ENCODE results near the gene WWC2. TPM values are rescaled to one million over a fixed set of nuclear protein-coding genes. Genes with fewer than 3 reads are reported as not detected.

The WWC2 gene
- total RNA-seq, 4 donors from 2014 or later: 6.6 to 79.7 (median 9.4) TPM

DNA sequence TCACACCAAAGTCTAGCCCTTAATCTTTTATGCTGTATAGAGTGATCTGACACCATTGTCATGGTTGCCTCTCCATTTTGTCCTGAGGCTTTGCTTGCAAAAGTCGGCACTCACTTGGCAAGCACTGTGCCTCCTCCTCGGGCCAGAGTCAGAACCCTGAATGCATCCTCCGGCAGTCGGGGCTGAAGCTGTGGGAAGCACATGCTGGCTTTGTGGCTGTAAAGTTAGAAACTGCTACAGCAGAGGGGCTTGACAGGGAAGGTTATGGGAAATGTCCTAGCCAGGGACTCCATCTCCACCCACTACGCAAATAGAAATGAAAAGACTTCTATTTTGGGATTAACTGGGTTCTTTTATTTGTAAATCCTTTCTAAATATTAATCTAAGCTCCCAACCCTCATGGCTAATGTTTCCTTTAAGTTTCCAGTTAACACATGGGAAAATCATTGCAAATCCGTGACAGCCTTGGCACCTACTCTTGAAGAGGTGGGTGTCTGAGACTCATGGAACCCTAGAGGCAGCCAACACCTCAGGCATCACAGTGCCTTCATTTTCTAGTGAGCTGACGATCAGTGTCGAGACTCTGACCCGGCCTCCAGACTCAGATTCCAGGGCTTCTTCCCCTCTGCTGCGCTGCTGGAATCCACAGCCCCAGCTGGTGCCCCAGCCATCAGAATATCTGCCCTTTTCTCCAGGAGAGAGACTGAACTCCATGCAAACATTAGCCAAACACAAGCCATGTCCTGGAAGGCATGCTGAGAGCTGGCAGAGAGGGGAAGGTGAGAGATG lies 231.1 kb downstream of the WWC2 start:
- Histone ChIP-seq H3K4me3 (no peak overlapping the region), H3K4me1 (no peaks in the 10 kb centered on the region), H3K27me3 (no peaks in the 10 kb centered on the region), H3K36me3 (no peaks in the 10 kb centered on the region), H3K9me3 (no peaks in the 10 kb centered on the region), H3K27ac (no peak overlapping the region)
- in situ Hi-C loops (cut with MboI; ENCODE audit: low pct_ligation_motif_present in 1 of 4, low pct_unique_long_range_greater_than_20kb in 1 of 4, low sequenced_read_pairs in 3 of 4) (no loop called here), intact Hi-C loops (cut with DNase I; ENCODE audit: low total_unique reads) (no loop called here)
- DNase-seq: no peak
- 51 to 76% methylated on average over 3 to 10 of the region's 10 CpGs for WGBS, 2 donors (ENCODE audit: low coverage in 1 of 2)
- TF ChIP-seq EP300 (IDR thresholded peaks at IDR 0.05; ENCODE audit: low read depth) (no peak), POLR2A (IDR thresholded peaks at IDR 0.05) (no peak), POLR2AphosphoS5 (IDR thresholded peaks at IDR 0.05) (no peak)
- TF ChIP-seq, protein P1, sequence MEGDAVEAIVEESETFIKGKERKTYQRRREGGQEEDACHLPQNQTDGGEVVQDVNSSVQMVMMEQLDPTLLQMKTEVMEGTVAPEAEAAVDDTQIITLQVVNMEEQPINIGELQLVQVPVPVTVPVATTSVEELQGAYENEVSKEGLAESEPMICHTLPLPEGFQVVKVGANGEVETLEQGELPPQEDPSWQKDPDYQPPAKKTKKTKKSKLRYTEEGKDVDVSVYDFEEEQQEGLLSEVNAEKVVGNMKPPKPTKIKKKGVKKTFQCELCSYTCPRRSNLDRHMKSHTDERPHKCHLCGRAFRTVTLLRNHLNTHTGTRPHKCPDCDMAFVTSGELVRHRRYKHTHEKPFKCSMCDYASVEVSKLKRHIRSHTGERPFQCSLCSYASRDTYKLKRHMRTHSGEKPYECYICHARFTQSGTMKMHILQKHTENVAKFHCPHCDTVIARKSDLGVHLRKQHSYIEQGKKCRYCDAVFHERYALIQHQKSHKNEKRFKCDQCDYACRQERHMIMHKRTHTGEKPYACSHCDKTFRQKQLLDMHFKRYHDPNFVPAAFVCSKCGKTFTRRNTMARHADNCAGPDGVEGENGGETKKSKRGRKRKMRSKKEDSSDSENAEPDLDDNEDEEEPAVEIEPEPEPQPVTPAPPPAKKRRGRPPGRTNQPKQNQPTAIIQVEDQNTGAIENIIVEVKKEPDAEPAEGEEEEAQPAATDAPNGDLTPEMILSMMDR (IDR thresholded peaks at IDR 0.05): no peak

DNA sequence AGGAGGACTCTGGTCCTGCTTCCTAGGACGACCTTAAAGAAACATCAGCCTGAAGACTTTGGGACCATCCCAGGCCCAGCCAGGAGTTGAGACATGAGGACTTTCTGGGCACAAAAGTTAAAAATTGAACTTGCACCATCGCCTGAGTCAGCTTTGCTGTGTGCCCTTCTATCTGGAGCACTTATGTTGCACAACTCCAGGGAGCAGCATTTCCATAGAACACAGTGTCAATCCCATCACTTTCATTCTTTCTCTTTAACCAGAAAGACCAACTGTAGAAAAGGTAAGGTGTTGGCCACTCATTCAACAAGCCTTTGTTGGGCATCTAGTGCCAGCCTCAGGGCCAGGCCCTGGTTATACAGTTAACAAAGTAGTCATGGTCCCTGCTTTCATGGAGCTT lies 231.8 kb downstream of the WWC2 start:
- H3K27me3 ChIP-seq: no peaks in the 10 kb centered on the region
- H3K9me3 ChIP-seq: no peaks in the 10 kb centered on the region
- H3K4me3 ChIP-seq: no peak overlapping the region
- TF ChIP-seq POLR2A (IDR thresholded peaks at IDR 0.05) (no peak), POLR2AphosphoS5 (IDR thresholded peaks at IDR 0.05) (no peak), EP300 (IDR thresholded peaks at IDR 0.05; ENCODE audit: low read depth) (no peak)
- TF ChIP-seq, protein P1 (IDR thresholded peaks at IDR 0.05): no peak
- no peak overlapping the region for H3K27ac ChIP-seq
- in situ Hi-C loops (cut with MboI; ENCODE audit: low pct_ligation_motif_present in 1 of 4, low pct_unique_long_range_greater_than_20kb in 1 of 4, low sequenced_read_pairs in 3 of 4) (no loop called here), intact Hi-C loops (cut with DNase I; ENCODE audit: low total_unique reads) (no loop called here)
- DNase-seq: no peak
- H3K4me1 ChIP-seq: no peaks in the 10 kb centered on the region
- WGBS, 2 donors (ENCODE audit: low coverage in 1 of 2): 90% methylated on average over 2 of the region's 2 CpGs; no CpG with 5 or more reads in 1 of the 2 donors
- no peaks in the 10 kb centered on the region for H3K36me3 ChIP-seq

DNA sequence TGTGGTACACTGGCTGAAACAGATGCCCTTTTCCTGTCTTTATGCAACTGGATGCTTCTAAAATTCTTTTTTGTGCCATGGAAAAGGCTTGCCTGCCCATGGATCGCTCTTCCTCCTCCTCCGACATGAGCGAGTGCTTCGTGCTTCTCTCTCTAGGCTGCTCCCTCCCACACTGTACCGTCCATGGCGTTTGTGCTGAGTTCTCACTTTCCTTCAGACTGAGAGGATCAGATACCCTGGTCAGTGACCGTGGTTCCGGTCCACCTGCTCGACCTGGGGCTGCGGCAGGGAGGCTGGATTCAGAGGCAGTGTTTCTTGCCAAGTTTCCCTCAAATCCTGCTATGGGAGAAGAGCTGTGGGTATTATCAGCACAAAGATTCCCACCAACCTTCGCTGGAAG lies 233.4 kb downstream of the WWC2 start:
- in situ Hi-C loops (cut with MboI; ENCODE audit: low pct_ligation_motif_present in 1 of 4, low pct_unique_long_range_greater_than_20kb in 1 of 4, low sequenced_read_pairs in 3 of 4): no loop called here
- H3K27me3 ChIP-seq: no peaks in the 10 kb centered on the region
- no peaks in the 10 kb centered on the region for H3K4me1 ChIP-seq
- no peak for DNase-seq
- H3K4me3 ChIP-seq: no peak overlapping the region
- intact Hi-C loops (cut with DNase I; ENCODE audit: low total_unique reads): no loop called here
- TF ChIP-seq, protein P1 (IDR thresholded peaks at IDR 0.05): no peak
- TF ChIP-seq EP300 (IDR thresholded peaks at IDR 0.05; ENCODE audit: low read depth) (no peak), POLR2AphosphoS5 (IDR thresholded peaks at IDR 0.05) (no peak), POLR2A (IDR thresholded peaks at IDR 0.05) (no peak)
- 79 to 89% methylated on average over 5 to 11 of the region's 11 CpGs for WGBS, 2 donors (ENCODE audit: low coverage in 1 of 2)
- no peak overlapping the region for H3K27ac ChIP-seq
- H3K9me3 ChIP-seq: no peaks in the 10 kb centered on the region
- no peaks in the 10 kb centered on the region for H3K36me3 ChIP-seq

DNA sequence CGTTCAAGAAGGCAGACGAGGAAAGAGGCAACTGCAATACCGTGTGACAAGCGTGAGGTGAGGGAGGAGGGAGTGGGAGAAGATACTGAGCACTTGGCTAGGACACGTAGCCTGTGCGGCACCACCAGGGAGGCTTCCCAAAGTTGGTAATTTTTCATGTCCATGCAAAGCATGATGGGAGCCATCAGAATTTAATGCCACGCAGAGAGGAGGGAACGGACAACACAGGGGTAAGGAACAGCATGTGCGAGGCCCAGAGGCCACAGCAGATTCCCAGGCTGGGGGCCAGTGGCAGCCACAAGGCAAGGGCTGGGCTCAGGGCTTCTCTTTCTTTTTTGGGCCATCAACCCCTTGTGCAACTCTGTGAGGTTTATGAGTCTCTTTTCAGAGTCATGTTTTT lies 234.1 kb downstream of the WWC2 start:
- H3K9me3 ChIP-seq: no peaks in the 10 kb centered on the region
- no peaks in the 10 kb centered on the region for H3K27me3 ChIP-seq
- intact Hi-C loops (cut with DNase I; ENCODE audit: low total_unique reads): no loop called here

More for the DNA sequence above, 234.1 kb downstream of the WWC2 start:
- Histone ChIP-seq H3K27ac (no peak overlapping the region), H3K4me3 (no peak overlapping the region), H3K36me3 (no peaks in the 10 kb centered on the region), H3K4me1 (no peaks in the 10 kb centered on the region)
- in situ Hi-C loops (cut with MboI; ENCODE audit: low pct_ligation_motif_present in 1 of 4, low pct_unique_long_range_greater_than_20kb in 1 of 4, low sequenced_read_pairs in 3 of 4): no loop called here
- no peak for DNase-seq
- TF ChIP-seq POLR2AphosphoS5 (IDR thresholded peaks at IDR 0.05) (no peak), POLR2A (IDR thresholded peaks at IDR 0.05) (no peak), EP300 (IDR thresholded peaks at IDR 0.05; ENCODE audit: low read depth) (no peak)
- TF ChIP-seq, protein P1 (IDR thresholded peaks at IDR 0.05): no peak
- WGBS, 2 donors (ENCODE audit: low coverage in 1 of 2): 94 to 95% methylated on average over 7 to 9 of the region's 9 CpGs
